HepG2 (cell line): ENCODE measurements around the gene CRIP1. TPM values are rescaled to one million over a fixed set of nuclear protein-coding genes. Genes with fewer than 3 reads are reported as not detected.

Source experiments
- DMAP1 ChIP-seq: IDR thresholded peaks from 2 replicates; pipeline ENCODE4 v1.6.1; 2016
- DR1 ChIP-seq: sonication (generic); formaldehyde crosslinking; IDR thresholded peaks from 2 replicates; pipeline ENCODE4 v1.8.0; 2021; ENCODE audit warnings: mild to moderate bottlenecking, missing genetic modification reagents, inconsistent platforms
- EEA1 ChIP-seq: sonication (generic); formaldehyde crosslinking; IDR thresholded peaks from 2 replicates; pipeline ENCODE4 v1.5.1; 2020; ENCODE audit warnings: mild to moderate bottlenecking, missing genetic modification reagents, borderline replicate concordance
- NONO ChIP-seq, 2 experiments: fragments of 450-650 bp in 1 of 2; sonication (generic) in 1 of 2; formaldehyde crosslinking in 1 of 2; IDR thresholded peaks in 1 of 2; conservative IDR thresholded peaks in 1 of 2; 2 replicates each; pipeline versions ENCODE4 v1.6.1 to v1.8.0; 2017 to 2022; ENCODE audit warnings: mild to moderate bottlenecking in 1 of 2, missing genetic modification reagents in 1 of 2, moderate library complexity in 1 of 2
- NR0B2 ChIP-seq: sonication (generic); formaldehyde crosslinking; IDR thresholded peaks from 2 replicates; pipeline ENCODE4 v1.4.0; 2020; ENCODE audit warnings: mild to moderate bottlenecking, missing genetic modification reagents
- RBFOX2 ChIP-seq: fragments of 200-400 bp; formaldehyde crosslinking; IDR thresholded peaks from 2 replicates; pipeline ENCODE4 v1.6.1; 2017; ENCODE audit warnings: low read depth, mild to moderate bottlenecking, low read length
- YY1 ChIP-seq: IDR thresholded peaks from 2 replicates; pipeline ENCODE4 v1.6.1; 2011; ENCODE audit warnings: low read length, low read depth, moderate library complexity, mild to moderate bottlenecking; ENCODE audit not compliant: insufficient read depth, insufficient replicate concordance
- ZNF276 ChIP-seq: sonication (generic); formaldehyde crosslinking; IDR thresholded peaks from 2 replicates; pipeline ENCODE4 v1.4.0; 2020; ENCODE audit warnings: mild to moderate bottlenecking, low read depth, missing genetic modification reagents
- ZNF468 ChIP-seq: sonication (generic); formaldehyde crosslinking; IDR thresholded peaks from 2 replicates; pipeline ENCODE4 v1.8.0; 2022; ENCODE audit warnings: mild to moderate bottlenecking, moderate library complexity, missing genetic modification reagents
- polyA plus RNA-seq, 8 experiments: library from polyadenylated mRNA; depleted of rRNA in 3 of 8; stranded (reverse) in 7 of 8; unstranded in 1 of 8; fragments of >200 nt; fragmentation: Illumina TruSeq in 4 of 8; extraction: Trizol in 4 of 8; gene quantifications; 2 replicates each; pipeline versions ENCODE4 v1.2.1 to v1.2.3, GENCODE V29; 2011 to 2016; ENCODE audit warnings: low read depth in 4 of 8, missing spikeins in 1 of 8, mixed read lengths in 1 of 8; ENCODE audit not compliant: insufficient read depth in 1 of 8
- total RNA-seq, 5 experiments: library from RNA; depleted of rRNA; stranded (reverse); fragments of >200 nt; fragmentation: Illumina TruSeq; extraction: Trizol; gene quantifications; 2 replicates each; pipeline ENCODE4 v1.2.3, GENCODE V29; 2016; ENCODE audit warnings: low read depth in 1 of 5
- TF ChIP-seq, protein P1 (sequence below), 2 experiments: sonication (generic) in 1 of 2; formaldehyde crosslinking in 1 of 2; IDR thresholded peaks; 2 replicates each; pipeline versions ENCODE4 v1.4.0 to v1.6.1; 2018 to 2020; ENCODE audit warnings: missing genetic modification reagents in 2 of 2, borderline replicate concordance in 1 of 2, low read depth in 1 of 2, mild to moderate bottlenecking in 1 of 2, missing biosample characterization in 1 of 2
- TF ChIP-seq, protein P2 (sequence below): sonication (generic); formaldehyde crosslinking; IDR thresholded peaks from 2 replicates; pipeline ENCODE4 v1.5.1; 2020; ENCODE audit warnings: mild to moderate bottlenecking, missing genetic modification reagents, moderate library complexity

The CRIP1 gene
- total and polyA plus RNA-seq, 2 of the 13 experiments (the other 11 are each of a cell fraction or from before 2014, with no cell fraction given): 53.9 to 59.5 TPM

GRCh38 chr14:105486974-105487448, 325 bp downstream of the CRIP1 start (continued):
- TF ChIP-seq, protein P1, sequence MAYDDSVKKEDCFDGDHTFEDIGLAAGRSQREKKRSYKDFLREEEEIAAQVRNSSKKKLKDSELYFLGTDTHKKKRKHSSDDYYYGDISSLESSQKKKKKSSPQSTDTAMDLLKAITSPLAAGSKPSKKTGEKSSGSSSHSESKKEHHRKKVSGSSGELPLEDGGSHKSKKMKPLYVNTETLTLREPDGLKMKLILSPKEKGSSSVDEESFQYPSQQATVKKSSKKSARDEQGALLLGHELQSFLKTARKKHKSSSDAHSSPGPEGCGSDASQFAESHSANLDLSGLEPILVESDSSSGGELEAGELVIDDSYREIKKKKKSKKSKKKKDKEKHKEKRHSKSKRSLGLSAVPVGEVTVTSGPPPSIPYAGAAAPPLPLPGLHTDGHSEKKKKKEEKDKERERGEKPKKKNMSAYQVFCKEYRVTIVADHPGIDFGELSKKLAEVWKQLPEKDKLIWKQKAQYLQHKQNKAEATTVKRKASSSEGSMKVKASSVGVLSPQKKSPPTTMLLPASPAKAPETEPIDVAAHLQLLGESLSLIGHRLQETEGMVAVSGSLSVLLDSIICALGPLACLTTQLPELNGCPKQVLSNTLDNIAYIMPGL (CRISPR knock-in tag; IDR thresholded peaks at IDR 0.05; ENCODE audit: borderline replicate concordance in 1 of 2, low read depth in 1 of 2): peak in 1 of 2 experiments; percentile 34; a peak in 1 of 4 replicates
- TF ChIP-seq DMAP1 (0 out of 2 replicates have a peak, but pooled peaks have one; percentile 23), ZNF468 (CRISPR knock-in tag) (no peak), ZNF276 (no peak), DR1 (CRISPR knock-in tag) (peak; percentile 43; the same call in 1 of the 2 replicates), RBFOX2 (peak; percentile 71), EEA1 (CRISPR knock-in tag) (no peak), NR0B2 (CRISPR knock-in tag) (0 out of 2 replicates have a peak, but pooled peaks have one; percentile 33), NONO (IDR thresholded peaks at IDR 0.05) (no peak), NONO (CRISPR knock-in tag; conservative IDR thresholded peaks at IDR 0.05) (peak; percentile 72; the same call in 1 of the 2 replicates), YY1 (peak; percentile 34)
- TF ChIP-seq, protein P2, sequence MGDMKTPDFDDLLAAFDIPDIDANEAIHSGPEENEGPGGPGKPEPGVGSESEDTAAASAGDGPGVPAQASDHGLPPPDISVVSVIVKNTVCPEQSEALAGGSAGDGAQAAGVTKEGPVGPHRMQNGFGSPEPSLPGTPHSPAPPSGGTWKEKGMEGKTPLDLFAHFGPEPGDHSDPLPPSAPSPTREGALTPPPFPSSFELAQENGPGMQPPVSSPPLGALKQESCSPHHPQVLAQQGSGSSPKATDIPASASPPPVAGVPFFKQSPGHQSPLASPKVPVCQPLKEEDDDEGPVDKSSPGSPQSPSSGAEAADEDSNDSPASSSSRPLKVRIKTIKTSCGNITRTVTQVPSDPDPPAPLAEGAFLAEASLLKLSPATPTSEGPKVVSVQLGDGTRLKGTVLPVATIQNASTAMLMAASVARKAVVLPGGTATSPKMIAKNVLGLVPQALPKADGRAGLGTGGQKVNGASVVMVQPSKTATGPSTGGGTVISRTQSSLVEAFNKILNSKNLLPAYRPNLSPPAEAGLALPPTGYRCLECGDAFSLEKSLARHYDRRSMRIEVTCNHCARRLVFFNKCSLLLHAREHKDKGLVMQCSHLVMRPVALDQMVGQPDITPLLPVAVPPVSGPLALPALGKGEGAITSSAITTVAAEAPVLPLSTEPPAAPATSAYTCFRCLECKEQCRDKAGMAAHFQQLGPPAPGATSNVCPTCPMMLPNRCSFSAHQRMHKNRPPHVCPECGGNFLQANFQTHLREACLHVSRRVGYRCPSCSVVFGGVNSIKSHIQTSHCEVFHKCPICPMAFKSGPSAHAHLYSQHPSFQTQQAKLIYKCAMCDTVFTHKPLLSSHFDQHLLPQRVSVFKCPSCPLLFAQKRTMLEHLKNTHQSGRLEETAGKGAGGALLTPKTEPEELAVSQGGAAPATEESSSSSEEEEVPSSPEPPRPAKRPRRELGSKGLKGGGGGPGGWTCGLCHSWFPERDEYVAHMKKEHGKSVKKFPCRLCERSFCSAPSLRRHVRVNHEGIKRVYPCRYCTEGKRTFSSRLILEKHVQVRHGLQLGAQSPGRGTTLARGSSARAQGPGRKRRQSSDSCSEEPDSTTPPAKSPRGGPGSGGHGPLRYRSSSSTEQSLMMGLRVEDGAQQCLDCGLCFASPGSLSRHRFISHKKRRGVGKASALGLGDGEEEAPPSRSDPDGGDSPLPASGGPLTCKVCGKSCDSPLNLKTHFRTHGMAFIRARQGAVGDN (CRISPR knock-in tag): peak; percentile 62
